Activated B cell treated with CpG ODN at 0.5 μM for 24 hours (primary cell): ENCODE data around the gene GPD1. TPM values are rescaled to one million over a fixed set of nuclear protein-coding genes. Genes with fewer than 3 reads are reported as not detected.

Experiments used
- ATAC-seq: fragments of 200-7000 bp; cut with Tn5 transposase; one replicate; pipeline ENCODE4 v1.10.0; 2021; ENCODE audit warnings: low read depth, mild to moderate bottlenecking, moderate library complexity
- CTCF ChIA-PET: fragments of 350-600 bp; sonication (Branson Sonifier 250); formaldehyde crosslinking; loops from one replicate; lab custom pipeline; 2021; ENCODE audit warnings: antibody characterized with exemption; lab: Charles Lee
- POLR2A ChIA-PET: fragments of 350-600 bp; sonication (Branson Sonifier 250); formaldehyde crosslinking; loops from one replicate; lab custom pipeline; 2021; ENCODE audit warnings: antibody characterized with exemption; lab: Charles Lee
- DNase-seq: peaks from one replicate; pipeline ENCODE4 v3.0.0; 2022
- H3K27ac Mint-ChIP-seq: one replicate; pipeline ENCODE4 v1.8.0; 2020; ENCODE audit warnings: mixed read lengths
- H3K27me3 Mint-ChIP-seq: one replicate; pipeline ENCODE4 v1.8.0; 2021; ENCODE audit warnings: mixed read lengths
- H3K36me3 Mint-ChIP-seq: one replicate; pipeline ENCODE4 v1.8.0; 2021; ENCODE audit warnings: low read depth, mixed read lengths
- H3K4me1 Mint-ChIP-seq: one replicate; pipeline ENCODE4 v1.8.0; 2021; ENCODE audit warnings: mixed read lengths
- H3K4me3 Mint-ChIP-seq: one replicate; pipeline ENCODE4 v1.8.0; 2020; ENCODE audit warnings: mild to moderate bottlenecking, mixed read lengths
- H3K9me3 Mint-ChIP-seq: one replicate; pipeline ENCODE4 v1.8.0; 2020; ENCODE audit warnings: mixed read lengths
- intact Hi-C: fragments of 100-400 bp; cut with micrococcal nuclease; formaldehyde crosslinking; loops from one replicate; pipeline ENCODE4 v1.15.1; 2024
- total RNA-seq: library from RNA; stranded (reverse); gene quantifications from 2 replicates; pipeline ENCODE4 v1.2.3, GENCODE V29; 2022
- TF ChIP-seq, protein P1 (sequence below): fragments of 200-600 bp; IDR thresholded peaks from one replicate; pipeline ENCODE4 v1.8.0; 2022; ENCODE audit warnings: antibody characterized with exemption, mild to moderate bottlenecking

The GPD1 gene
- total RNA-seq, 1 donor from 2014 or later, result 0.60 TPM

DNA sequence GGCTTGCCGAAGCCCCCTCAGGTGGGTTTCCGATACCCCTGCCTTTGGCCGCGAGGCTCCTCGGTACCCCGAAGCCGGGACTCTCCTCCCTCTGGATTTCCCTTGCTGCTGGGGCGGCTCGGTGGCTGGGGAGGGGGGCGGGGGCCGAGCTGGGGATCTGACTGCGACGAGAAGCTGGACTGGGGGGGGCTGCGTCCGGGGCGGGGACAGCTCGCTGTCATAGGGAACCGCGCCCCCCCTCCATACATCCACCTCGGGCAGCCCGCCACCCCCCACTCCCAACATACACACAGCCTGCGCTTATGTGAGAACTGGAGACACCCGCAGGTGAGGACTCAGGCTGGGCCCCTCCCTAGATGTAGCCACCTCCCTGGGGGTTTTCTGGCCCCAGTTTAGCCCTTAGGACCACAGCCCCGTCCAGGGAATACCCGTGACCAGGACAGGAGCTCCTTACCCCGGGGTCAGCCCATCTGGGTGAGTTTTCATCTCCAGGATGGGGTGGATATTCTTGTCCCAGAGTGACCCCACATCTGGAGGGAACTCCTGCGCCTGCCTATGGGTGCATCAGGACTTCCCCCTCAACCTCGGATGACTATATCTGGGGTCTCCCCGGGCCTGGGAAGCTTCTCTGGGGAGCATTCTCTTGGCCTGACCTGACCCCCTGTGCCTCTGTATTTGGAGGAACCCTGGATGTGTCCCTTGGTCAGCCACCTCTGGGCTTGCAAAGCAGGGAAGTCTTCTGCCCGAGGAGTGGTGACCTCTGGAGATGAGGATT, 45.7 kb upstream of the GPD1 start:
- H3K4me1 Mint-ChIP-seq, result peaks cover 16% of the 10 kb centered on the region
- H3K36me3 Mint-ChIP-seq, result no peaks in the 10 kb centered on the region
- H3K9me3 Mint-ChIP-seq, result no peaks in the 10 kb centered on the region
- H3K4me3 Mint-ChIP-seq, result peak overlapping the region; percentile 36
- TF ChIP-seq, protein P1, sequence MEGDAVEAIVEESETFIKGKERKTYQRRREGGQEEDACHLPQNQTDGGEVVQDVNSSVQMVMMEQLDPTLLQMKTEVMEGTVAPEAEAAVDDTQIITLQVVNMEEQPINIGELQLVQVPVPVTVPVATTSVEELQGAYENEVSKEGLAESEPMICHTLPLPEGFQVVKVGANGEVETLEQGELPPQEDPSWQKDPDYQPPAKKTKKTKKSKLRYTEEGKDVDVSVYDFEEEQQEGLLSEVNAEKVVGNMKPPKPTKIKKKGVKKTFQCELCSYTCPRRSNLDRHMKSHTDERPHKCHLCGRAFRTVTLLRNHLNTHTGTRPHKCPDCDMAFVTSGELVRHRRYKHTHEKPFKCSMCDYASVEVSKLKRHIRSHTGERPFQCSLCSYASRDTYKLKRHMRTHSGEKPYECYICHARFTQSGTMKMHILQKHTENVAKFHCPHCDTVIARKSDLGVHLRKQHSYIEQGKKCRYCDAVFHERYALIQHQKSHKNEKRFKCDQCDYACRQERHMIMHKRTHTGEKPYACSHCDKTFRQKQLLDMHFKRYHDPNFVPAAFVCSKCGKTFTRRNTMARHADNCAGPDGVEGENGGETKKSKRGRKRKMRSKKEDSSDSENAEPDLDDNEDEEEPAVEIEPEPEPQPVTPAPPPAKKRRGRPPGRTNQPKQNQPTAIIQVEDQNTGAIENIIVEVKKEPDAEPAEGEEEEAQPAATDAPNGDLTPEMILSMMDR, result no peak
- POLR2A ChIA-PET, result interaction anchor here (0.6 kb wide), 1 partner anchor 8 kb away, joined by 3 read pairs; no protein-coding TSS in a partner anchor
- H3K27ac Mint-ChIP-seq, result no peak overlapping the region
- no peak for DNase-seq
- intact Hi-C loops, result loop anchor here (5.0 kb wide), 1 partner anchor 281 kb away; no protein-coding TSS in a partner anchor
- no peak for ATAC-seq
- peaks cover 39% of the 10 kb centered on the region for H3K27me3 Mint-ChIP-seq
- CTCF ChIA-PET, result interaction anchor here (0.8 to 1.1 kb wide), 4 partner anchors 12 to 91 kb away, joined by 3 to 5 read pairs (median 4); no protein-coding TSS in a partner anchor

DNA sequence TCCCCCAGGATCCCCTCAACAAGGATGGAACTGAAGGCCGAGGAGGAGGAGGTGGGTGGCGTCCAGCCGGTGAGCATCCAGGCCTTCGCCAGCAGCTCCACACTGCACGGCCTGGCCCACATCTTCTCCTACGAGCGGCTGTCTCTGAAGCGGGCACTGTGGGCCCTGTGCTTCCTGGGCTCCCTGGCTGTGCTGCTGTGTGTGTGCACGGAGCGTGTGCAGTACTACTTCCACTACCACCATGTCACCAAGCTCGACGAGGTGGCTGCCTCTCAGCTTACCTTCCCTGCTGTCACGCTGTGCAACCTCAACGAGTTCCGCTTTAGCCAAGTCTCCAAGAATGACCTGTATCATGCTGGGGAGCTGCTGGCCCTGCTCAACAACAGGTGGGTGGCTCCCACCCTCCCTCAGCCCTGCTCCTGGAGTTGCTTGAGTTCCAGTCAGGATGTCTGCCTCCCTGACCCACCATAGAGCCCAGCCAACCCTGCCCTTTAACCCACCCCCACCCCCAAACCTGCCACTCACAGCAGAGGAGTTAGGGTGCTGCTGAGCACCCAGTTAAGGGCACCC, 45.0 kb upstream of the GPD1 start:
- Mint-ChIP-seq H3K36me3 (no peaks in the 10 kb centered on the region), H3K9me3 (no peaks in the 10 kb centered on the region)
- no peak for DNase-seq

DNA sequence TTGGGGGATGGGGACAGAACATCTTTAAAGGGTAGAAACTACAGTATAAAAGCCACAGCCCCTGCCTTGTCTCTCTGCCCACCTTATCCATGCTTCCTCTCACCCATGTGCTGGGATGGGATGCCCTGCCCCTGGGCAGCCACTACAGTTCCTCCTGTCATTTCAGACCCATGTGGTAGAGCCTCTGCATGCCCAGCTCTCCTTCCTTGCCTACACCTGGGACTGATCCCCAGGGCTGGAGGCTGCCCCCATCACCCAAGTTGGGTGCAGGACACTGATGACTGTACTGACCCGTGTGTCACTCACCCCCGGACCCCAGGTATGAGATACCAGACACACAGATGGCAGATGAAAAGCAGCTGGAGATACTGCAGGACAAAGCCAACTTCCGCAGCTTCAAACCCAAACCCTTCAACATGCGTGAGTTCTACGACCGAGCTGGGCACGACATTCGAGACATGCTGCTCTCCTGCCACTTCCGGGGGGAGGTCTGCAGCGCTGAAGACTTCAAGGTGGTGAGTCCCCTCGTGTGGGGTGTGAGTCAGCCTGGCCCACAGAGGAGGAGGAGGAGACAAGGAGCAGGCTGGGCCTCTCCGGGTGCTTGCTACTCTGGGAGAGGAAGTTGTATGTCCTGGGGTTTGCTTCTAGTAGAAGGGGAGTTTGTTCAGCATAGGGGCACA, 44.2 kb upstream of the GPD1 start:
- DNase-seq (no peak), ATAC-seq (no peak)
- Mint-ChIP-seq H3K27me3 (peaks cover 41% of the 10 kb centered on the region), H3K9me3 (no peaks in the 10 kb centered on the region), H3K4me3 (no peak overlapping the region), H3K36me3 (no peaks in the 10 kb centered on the region), H3K27ac (peak overlapping the region; percentile 36), H3K4me1 (peaks cover 16% of the 10 kb centered on the region)
- ChIA-PET CTCF (interaction anchor here (0.6 to 1.5 kb wide), 2 partner anchors 11 to 23 kb away, joined by 3 read pairs; no protein-coding TSS in a partner anchor), POLR2A (interaction anchor here (0.7 kb wide), 1 partner anchor 25 kb away, joined by 4 read pairs; the partner anchor contains the start of gene SMARCD1)
- intact Hi-C loops, result loop anchor here (5.0 kb wide), 1 partner anchor 282 kb away; no protein-coding TSS in a partner anchor
- TF ChIP-seq, protein P1, result no peak

More for the DNA sequence above, 45.0 kb upstream of the GPD1 start:
- no peak for ATAC-seq
- TF ChIP-seq, protein P1, result no peak
- intact Hi-C loops, result loop anchor here (5.0 kb wide), 1 partner anchor 282 kb away; no protein-coding TSS in a partner anchor
- no peak overlapping the region for H3K27ac Mint-ChIP-seq
- peaks cover 16% of the 10 kb centered on the region for H3K4me1 Mint-ChIP-seq
- no peak overlapping the region for H3K4me3 Mint-ChIP-seq
- ChIA-PET POLR2A (interaction anchor here (0.7 kb wide), 1 partner anchor 26 kb away, joined by 4 read pairs; the partner anchor contains the start of gene SMARCD1), CTCF (interaction anchor here (0.6 to 1.5 kb wide), 6 partner anchors 11 to 92 kb away, joined by 3 to 5 read pairs (median 3); no protein-coding TSS in a partner anchor)
- H3K27me3 Mint-ChIP-seq, result peaks cover 38% of the 10 kb centered on the region

DNA sequence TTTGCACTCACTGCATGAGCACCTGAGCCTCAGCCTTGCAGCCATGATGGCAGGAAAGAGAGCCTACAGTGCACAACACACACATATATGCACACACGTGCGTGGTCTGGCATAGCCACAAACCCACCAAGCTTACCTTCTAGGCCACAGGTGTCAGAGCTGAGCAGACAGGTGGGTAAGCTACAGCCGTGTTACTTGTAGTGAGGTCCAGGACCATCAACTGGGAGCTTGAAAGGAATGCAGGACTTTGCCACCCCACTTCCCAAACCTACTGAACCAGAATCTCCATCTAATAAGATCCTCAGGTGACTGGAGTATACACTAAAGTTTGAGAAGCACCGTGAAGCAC, 43.7 kb upstream of the GPD1 start:
- Mint-ChIP-seq H3K27me3 (peaks cover 41% of the 10 kb centered on the region), H3K27ac (peak overlapping the region; percentile 36), H3K9me3 (no peaks in the 10 kb centered on the region), H3K4me1 (peaks cover 16% of the 10 kb centered on the region), H3K36me3 (no peaks in the 10 kb centered on the region), H3K4me3 (no peak overlapping the region)
- ChIA-PET POLR2A (no interaction called here), CTCF (interaction anchor here (1.5 kb wide), 2 partner anchors 9 to 24 kb away, joined by 3 to 4 read pairs; no protein-coding TSS in a partner anchor)
- ATAC-seq (no peak), DNase-seq (no peak)
- intact Hi-C loops, result no loop called here
- TF ChIP-seq, protein P1, result no peak
